ENCODE data around the gene ANGPTL2.
"Not testable (repeated sequence)": the region's sequence is repeated elsewhere in the genome, so short reads cannot be mapped to it uniquely, and the experiment has no call there.

ANGPTL2 gene, protein sequence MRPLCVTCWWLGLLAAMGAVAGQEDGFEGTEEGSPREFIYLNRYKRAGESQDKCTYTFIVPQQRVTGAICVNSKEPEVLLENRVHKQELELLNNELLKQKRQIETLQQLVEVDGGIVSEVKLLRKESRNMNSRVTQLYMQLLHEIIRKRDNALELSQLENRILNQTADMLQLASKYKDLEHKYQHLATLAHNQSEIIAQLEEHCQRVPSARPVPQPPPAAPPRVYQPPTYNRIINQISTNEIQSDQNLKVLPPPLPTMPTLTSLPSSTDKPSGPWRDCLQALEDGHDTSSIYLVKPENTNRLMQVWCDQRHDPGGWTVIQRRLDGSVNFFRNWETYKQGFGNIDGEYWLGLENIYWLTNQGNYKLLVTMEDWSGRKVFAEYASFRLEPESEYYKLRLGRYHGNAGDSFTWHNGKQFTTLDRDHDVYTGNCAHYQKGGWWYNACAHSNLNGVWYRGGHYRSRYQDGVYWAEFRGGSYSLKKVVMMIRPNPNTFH

DNA sequence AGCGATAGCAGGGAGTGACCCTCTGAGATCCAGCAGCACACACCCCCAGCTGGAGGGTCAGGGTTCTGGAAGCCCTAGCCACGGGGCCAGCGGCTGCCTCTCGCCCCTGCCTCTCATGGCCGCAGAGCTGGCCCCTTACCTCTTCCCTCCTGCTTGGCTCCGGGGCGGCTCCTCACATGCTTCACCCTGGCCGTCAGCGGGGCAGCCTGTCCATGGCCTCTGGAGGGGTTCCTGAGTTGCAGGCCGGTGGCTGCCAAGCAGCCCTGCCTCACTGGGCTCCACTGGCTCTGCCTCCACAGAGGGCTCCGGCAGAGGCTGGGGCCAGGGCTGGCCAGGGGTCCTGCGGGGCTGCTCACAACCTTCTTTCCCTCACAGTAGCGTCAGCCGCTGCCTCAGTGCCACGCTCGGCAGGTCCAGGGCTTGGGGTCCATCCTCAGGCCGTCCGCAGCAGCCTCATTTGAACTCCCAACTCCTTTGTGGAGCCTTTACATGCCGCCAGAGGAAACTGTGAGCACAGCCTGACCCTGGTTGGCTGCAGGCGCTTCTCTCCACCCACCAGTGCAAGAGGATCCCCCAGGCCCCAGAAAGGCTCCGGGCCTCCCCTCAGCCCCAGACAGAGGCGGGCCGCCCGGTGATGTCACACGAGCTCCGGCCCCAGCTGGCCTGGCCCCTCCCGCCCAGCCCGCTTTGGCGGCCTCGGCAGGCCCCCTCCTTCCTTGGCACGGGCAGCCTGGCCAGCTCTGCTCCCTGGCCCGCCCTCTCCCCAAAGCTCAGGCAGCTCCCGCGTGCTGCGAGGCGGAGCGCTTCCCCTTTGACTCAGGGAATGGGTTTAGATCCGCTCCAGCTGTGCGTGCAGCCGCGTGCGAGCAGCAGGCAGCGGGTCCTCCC is at the start of gene ANGPTL2:
TSS of gene ANGPTL2 (minus strand) at position 460 of the 888 bp plus-strand sequence. CDS start 13,904 bp downstream, outside the sequence.
- peak; percentile 94 for DNase-seq (ENCODE audit: low spot score)

DNA sequence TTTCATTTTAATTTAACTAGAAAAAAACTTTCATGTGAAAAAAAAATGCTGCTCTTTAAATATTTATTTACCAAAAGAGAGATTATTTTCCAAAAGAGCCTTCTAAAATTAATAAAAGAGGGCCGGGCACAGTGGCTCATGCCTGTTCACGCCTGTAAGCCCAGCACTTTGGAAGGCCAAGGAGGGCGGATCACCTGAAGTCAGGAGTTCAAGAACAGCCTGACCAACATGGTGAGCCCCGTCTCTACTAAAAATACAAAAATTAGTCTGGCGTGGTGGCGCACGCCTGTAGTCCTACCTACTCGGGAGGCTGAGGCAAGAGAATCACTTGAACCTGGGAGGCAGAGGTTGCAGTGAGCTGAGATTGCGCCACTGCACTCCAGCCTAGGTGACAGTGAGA is 48.9 kb upstream of the ANGPTL2 start:
- DNase-seq (ENCODE audit: low spot score), result not testable (repeated sequence)

DNA sequence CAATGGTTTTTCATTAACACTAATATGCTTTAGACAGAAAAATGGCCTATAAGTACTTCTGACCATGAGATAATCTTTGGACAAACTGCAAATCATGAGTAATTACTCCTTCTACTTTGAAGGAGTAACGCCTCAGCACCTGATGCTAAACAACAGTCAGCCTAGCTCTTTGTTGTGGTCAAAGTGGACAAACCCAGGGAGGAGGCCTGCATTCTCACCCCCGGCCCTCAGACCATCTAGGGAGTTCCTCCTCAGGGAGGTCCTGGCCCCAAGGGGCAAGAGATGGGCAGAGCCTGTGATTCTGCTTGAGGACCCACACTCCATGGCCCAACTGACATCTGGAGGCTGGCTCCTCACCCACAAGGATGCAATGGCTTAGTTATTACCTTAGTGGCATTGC is 48.2 kb upstream of the ANGPTL2 start:
- no peak for DNase-seq (ENCODE audit: low spot score)

DNA sequence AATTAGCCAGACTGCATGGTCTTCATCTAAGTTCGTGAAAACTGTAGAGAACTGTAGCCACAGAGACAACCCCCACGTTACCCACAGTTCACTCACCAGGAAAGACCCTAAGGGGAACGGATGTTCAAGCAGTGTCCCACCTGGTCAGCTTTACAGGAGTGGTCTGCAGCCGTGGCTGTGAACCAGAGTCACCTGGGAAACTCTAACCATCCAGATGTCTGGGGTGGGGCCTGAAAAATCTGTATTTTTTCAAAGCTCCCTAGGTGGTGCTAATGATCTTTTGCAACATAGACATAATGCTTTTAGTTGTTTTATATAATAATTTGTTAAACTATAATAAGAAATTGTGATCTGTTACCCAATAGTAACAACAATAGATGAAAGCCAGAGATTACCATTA is 47.7 kb upstream of the ANGPTL2 start:
- DNase-seq (ENCODE audit: low spot score), result no peak

DNA sequence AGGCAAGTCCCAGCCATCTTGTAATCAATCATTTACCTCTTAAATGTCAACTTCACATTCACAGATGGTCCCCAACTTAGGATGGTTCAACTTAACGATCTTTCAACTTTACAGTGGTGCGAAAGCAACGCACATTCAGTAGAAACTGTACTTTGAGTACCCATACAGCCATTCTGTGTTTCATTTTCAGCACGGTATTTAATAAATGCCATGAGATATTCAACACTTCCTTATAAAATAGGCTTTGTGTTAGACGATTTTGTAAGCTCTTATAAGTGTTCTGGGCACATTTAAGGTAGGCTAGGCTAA is 47.1 kb upstream of the ANGPTL2 start:
- no peak for DNase-seq (ENCODE audit: low spot score)

DNA sequence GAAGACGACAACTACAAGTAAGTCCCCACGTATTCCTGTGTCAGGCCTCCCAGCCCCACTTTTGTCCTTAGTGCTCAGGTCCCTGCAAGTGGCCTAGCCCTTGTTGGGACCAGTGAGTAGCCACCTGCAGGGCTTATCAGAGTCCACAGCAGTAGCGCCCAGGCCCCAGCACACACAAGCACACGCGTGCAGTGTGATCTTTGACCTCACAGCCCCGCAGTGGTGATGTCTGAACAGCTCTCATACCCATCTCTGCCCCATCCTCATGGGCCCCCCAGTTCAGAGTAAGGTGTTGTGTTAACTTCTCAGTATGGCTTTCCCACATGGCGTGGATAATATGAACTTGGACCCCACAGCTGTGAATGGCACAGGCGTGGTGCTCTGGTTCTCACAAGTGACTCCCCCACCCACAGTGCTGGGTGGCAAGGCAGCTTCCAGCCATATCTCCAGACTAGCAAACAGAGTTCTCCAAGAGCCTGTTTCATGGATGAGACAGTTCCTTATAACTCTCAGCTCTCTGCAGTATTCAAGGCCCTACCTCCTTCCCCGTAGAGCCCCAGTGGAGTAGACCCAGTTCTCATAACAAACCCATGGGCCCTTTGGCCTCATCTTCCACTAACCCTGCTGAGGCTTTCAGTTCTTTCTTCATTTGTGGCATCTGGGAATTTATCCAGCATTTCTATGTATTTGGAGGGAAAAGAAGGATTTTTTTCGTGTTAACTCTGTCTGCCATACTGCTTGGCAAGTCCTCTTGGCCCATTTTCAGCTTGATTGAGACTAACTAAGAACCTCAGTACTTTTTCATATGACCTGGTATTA is 46.5 kb upstream of the ANGPTL2 start:
- no peak for DNase-seq (ENCODE audit: low spot score)

DNA sequence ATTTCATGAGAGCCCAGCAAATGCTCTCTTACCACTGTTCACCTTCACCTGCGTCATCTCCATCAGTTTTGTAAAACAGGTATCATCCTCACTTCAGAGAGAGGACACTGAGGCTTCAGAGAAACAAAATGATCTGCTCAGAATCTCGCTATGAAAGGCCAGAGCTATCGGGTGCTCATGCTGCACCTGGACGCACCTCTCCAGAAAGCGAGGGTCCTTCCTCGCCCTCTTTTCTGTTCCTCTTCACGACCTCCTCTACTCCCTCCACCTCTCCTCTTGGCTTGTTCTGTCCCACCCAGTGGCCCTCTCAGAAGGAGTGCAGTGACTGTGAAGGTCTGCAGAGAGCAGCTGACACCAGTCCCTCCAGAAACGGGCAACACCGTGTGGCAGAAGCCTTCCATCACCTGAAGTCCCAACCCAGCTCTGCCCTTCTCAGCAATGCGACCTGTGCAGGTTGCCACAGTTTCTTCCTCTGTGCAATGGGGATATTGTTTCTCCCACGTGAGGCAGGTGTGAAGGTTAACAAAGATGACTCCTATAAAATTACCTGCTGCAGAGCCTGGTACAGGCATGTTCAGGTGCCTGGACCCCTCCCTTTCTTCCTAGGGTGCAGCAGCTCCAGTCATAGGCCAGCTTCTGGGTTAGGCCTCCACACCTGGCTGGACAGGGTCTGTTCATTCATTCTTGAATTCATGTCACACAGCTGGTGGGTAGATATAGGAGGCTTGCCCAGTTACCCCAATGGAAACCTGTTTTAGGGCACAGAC is 45.3 kb upstream of the ANGPTL2 start:
- DNase-seq (ENCODE audit: low spot score), result no peak

DNA sequence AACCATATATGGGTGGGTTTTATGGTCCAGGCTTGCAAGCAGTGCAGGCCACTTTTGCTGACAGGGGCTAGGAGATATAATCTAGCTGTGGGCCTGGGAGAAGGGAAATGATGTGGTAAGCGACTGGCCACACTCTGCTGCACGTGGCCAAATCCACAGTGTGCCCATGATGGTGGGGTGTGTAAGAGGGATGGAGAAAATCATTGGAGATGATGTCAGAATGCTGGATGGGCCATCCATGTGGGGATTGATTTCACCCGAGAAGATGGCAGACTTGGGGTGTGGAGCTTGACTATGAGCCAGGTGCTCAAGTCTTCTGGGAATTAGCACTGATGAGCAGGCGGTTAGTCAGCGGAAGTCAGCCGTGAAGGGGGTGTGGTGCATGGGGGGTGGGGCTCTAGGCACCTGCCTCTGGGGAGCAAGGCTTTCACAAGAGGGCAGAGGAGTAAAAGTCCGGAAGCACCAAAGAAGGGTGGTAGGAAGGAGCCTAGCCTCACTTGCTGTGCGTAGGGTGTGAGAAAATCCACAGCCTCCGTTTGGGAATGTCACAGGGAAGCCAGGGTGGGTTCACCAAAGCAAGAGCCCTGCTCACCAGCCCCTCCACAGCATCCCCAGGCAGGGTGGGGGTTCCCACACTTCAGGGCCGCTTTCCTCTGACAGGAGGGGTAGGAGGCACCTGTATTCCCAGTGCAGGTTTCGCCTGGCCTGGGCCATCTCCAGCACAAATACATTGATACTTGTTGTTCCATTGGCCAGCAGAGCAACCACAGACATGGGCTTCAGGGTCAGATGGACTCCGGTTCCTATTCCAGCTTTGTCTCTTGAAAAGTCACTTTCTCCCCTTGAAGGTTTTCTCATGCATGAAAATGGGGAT is 44.5 kb upstream of the ANGPTL2 start:
- DNase-seq (ENCODE audit: low spot score), result no peak

DNA sequence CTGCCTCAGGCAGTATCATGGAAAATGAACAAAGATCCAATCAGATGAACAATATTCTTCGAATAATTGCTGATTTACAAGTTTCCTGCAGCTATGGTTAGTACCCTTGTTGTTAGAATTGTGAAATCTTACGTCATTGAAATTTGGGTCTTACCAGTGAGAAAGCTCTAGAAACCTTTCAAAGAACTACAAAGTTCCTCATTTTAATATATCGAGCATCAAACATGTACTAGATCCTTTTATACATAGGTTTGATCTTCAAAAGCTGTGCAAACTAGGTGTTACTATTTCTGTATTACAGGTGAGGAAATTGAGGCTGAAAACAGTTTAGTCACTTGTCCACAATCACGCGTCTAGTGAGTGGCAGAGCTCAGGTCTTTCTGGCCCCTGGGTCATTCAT is 43.7 kb upstream of the ANGPTL2 start:
- DNase-seq (ENCODE audit: low spot score), result no peak

DNA sequence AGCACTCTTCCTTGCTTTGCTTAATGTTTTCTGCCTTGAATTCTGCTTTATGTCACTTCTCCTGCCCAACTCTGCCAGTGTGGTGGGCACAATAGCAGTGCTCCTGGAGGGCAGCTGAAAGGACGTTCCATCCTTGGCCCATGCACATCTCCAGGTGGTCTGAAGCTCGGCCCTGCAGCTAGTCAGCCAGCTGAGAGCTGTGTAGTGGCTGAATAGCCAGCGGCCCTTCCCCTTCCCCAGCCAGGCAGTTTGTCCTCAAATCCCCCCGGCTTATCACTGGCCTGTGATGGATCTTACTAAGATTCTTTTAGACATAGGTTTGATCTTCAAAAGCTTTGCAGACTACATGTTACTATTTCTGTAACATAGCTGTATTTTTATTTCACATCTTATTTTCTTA is 42.7 kb upstream of the ANGPTL2 start:
- no peak for DNase-seq (ENCODE audit: low spot score)

DNA sequence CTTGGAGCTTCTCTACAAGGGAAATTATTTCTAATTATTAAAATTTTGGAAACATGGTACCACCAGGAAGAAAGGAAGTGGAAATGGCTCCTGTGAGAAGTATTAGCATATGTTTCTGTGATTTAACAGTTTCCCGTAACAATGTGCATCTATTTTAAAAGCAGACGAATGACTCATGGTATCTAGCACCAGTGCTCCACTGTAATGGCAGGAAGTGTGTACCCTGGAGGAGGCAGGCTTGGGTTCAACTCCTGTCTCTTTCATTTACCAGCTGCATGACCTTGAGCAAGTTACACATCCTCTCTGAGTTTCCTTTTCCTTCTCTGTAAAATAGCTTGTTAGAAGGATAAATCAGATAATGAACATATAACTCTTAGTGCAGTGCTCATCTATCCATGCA is 41.0 kb upstream of the ANGPTL2 start:
- no peak for DNase-seq (ENCODE audit: low spot score)

DNA sequence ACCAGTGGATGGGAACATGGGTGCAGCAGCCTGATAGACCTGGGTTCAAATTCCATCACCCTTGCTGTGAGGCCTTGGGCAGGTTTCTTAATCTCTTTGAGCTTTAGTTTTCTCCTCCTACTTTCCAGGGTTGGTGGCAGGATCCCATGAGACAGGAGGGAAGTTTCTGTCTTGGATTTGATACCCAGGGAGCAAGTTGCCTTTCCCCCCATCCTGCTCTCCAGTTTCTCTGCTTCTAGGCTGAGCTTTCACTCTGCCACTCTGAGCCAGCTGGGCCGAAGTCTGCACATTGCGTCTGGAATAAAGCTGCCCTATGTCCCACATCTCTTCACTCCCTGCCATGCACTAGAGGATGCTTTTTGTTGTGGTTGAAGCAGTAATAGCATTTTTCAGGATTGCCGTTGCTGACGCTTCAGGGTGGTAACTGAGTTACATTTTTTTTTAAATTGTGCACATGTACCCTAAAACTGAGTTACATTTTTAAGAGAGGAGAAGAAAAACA is 40.5 kb upstream of the ANGPTL2 start:
- DNase-seq (ENCODE audit: low spot score), result peak; percentile 79

DNA sequence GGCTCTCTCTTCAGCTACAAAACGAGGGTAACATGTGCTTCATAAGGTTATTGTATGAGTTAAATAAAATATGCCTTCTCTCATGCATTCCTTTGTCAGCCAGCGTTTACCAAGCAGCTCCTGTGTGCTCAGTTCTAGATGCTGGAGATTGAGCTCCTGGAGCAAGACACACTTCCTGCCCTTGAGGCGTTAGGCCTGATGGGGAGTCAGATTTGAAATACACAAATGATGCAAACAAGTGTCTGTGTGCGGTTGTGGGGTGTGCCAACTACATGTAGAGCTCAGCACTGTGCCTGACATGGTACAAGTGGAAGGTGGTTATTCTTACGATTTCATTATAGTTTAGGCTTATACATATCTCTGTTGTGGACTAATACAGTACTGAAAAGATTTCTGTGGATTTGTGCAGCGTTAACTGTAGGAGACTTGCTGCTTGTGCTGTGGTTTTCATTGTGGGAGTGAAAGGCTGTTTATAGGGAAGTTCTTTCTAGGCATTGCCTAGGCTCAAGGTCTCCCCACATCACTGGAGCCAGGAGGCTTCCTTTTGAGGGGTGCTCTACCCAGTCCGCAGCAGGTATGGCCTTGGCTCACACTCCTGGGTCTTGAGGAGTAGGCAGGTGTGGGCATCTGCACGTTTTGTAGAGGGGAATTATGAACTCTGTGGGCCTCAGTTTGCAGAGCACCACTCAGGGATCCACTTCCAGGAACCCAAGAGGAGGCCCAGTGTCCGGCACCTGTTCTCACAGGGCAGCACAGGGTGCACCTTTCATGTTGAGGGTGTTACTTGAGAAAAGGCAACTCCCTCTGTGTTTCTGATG is 39.8 kb upstream of the ANGPTL2 start:
- no peak for DNase-seq (ENCODE audit: low spot score)

DNA sequence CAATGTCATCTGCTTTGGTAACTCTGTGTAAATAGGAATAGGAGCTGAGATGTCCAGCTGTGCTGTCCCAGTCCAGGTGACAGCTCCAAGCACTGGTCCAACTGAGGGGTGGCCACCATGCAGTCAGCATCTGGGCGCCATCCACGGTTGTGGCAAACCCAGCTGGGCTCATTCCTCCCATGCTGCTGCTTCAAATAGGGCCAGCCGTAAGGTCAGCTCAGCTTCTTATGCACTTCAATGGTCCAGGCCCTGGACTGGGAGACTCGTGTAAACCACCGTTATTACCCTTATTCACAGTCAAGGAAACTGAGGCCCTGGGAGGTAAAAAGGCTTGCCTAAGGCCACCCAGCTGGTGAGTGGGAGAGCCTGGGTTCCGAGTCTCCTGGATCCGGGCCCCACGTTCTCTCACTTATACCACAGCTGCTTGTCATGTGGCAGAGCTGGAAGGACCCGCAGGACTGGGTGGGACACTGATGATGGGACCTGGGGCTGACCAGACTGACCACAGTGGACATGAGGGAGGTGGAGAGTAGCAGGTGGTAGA is 38.7 kb upstream of the ANGPTL2 start:
- DNase-seq (ENCODE audit: low spot score), result no peak

DNA sequence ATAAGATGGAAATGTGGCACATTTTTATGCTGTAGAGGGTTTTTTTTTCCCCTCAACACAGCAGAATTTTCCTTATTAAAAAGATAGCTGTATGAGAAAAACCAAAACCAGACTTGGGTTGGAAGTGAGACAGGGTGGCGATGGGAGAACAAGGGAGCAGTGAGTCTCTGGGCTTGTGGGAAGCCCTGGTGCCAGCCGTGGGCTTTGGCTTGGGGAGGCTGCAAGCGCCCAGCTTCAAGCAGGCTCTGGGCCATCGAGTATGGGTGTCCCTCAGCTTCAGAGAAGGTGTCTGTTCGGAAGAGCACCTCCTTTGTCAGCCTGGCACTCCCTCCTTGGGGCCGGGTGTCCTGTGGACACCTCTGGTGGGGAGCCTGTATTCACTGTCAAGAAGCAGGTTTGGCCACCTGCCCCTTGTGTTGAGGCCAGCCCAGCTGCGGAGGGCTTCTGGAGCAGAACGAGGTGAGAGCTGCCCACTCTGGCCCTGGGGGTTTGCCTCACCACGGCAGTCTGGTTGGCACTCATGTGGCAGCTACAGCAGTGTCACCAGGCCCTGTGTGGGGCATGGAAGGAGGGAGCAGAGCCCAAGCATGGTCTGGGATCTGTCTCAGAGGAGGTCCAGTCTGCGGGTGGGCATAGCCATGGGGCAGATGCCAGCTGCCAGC is 37.6 kb upstream of the ANGPTL2 start:
- DNase-seq (ENCODE audit: low spot score), result peak; percentile 62

DNA sequence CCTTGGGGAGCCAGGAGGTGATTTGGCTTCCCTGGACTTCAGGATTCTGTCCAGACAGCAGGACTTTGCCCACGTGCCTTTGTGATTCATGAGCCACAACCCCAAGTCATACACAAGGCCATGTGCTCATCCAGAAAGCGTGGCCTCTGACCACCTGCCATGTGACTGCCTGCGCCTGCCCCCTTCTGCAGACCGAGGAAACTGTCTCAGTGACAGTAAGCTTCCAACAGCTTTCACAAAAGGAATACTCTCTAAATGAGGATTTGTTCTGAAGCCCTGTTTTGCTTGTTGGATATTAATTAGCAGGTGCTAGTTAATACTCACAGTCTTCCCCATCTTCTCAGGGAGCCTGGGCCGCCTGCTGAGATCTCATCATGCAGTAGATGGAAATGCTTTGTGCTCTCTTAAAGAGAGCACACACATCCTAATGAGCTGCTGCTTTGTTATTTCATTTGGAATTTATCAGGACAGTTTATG is 36.9 kb upstream of the ANGPTL2 start:
- DNase-seq (ENCODE audit: low spot score), result peak; percentile 85

DNA sequence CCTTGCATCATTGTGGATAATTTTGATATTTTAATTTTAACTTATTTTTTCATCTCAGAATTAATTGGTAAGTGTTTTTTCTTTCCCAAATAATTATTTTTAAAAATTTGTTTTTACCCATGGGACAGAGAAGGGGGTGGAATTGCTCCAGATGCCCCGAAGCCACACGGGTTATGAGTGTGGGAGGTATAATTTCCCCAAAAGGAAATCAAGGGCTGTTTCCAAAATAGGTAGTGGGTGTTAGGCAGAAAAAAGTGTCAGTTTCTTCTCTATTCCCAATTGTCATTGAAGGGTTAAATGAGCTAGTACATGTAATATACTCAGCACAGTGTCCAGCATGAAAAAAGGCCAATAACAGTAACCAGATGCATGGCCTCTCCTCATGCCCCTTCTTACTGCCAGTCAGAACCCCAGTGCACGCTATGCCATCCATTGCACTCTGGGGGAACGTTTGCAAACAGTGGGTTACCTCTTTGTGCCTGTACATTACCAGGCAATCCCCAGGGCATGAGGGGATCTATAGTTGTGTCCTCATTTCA is 36.4 kb upstream of the ANGPTL2 start:
- DNase-seq (ENCODE audit: low spot score), result no peak

DNA sequence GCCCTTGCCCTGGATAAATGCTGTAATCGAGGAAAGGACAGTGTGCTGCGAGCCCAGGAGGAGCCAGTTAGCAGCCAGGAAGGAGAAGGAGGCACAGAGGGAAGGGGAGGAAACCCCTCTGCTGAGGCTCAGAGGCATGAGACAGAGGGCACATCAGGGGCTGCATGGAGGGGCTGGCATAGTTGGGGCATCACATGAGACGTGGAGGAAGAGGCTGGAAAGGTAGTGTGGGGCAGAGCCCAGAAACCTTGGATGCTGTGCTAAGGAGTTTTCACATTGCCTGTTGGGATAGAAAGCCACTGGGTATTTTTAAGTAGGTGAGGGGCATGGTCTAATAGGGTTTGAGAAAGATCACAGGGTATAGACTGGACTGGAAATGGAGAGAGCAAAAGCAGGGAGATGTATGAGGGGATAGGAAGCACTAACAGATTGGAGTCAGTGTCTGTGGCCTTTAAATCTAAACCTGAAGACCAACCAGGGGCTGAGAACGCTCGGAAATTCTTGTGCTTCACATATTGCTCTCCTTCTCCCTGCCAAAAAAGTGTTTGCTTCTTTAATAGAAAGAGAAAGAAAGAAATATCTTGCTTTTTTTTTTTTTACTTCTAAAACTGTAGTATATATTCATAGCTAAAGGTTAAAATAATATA is 33.0 kb upstream of the ANGPTL2 start:
- DNase-seq (ENCODE audit: low spot score), result no peak
